Neural crest cell (in vitro differentiated cells): ENCODE data around the gene QRFP. TPM values are rescaled to one million over a fixed set of nuclear protein-coding genes. Genes with fewer than 3 reads are reported as not detected.

Experiments
- DNase-seq: peaks from one replicate; pipeline ENCODE4 v3.0.0; 2021; ENCODE audit warnings: low read depth, mixed read lengths, low spot score
- H3K27ac Mint-ChIP-seq: one replicate; pipeline ENCODE4 v1.8.0; 2021; ENCODE audit warnings: mild to moderate bottlenecking, mixed read lengths; ENCODE audit not compliant: unreplicated experiment
- H3K27me3 Mint-ChIP-seq: 2 replicates; pipeline ENCODE4 v1.8.0; 2021; ENCODE audit warnings: low read depth, mild to moderate bottlenecking, mixed read lengths
- H3K36me3 Mint-ChIP-seq: 2 replicates; pipeline ENCODE4 v1.8.0; 2021; ENCODE audit warnings: low read depth, mild to moderate bottlenecking, mixed read lengths
- H3K4me1 Mint-ChIP-seq: 2 replicates; pipeline ENCODE4 v1.8.0; 2021; ENCODE audit warnings: mixed read lengths
- H3K4me3 Mint-ChIP-seq: one replicate; pipeline ENCODE4 v1.8.0; 2021; ENCODE audit warnings: mild to moderate bottlenecking, mixed read lengths
- H3K9me3 Mint-ChIP-seq: 2 replicates; pipeline ENCODE4 v1.8.0; 2021; ENCODE audit warnings: mixed read lengths
- total RNA-seq: library from RNA; stranded (reverse); gene quantifications from 2 replicates; pipeline ENCODE4 v1.2.1, GENCODE V29; 2021
- TF ChIP-seq, protein P1 (sequence below): fragments of 200-600 bp; sonication (generic); conservative IDR thresholded peaks from 2 replicates; pipeline ENCODE4 v1.5.0; 2021; ENCODE audit warnings: antibody characterized with exemption, mild to moderate bottlenecking

Gene QRFP
- total RNA-seq, 1 donor from 2014 or later, result not detected

DNA sequence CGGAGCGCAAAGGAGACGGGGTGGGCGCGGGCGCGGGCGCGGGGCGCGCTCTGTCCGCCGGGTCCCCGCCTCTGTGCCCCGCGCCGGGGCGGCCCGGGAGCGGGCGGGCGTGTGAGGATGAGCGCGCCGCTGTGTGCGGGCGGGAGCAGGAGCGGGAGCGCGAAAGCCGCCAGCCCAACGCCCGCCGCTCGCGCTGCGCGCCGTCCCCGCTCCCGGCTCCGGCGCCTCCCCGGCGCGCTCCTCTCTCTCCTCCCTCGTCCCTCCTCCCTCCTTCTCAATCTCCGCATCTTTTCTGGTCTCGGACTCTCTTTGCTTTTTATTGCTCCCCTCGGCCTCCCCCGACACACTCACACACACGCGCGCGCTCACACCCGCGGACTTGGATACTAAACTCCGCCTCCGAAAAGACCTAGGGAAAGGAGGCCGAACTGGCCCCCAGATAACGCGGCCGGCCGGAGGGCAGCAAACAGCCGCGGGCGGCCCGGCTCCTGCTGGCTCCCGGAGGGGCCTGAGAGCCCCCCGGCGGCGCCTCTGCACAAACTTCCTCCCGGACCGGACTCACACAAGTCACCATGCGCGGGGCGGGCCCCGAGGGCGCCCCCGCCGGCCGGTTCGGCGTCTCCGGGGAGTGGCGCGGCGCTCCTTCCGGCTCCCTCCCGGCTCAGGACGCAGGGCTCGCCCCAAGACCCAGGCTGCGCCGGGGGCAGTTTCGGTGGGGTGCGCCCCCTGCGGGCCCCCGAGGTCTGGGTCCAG is 42.2 kb upstream of the QRFP start, which contains the start of gene FIBCD1:
Gene FIBCD1, minus strand, starts transcription at position 596 of the 753 bp plus-strand sequence. CDS start 640 bp downstream, outside the sequence.
- Mint-ChIP-seq H3K36me3 (no peaks in the 10 kb centered on the region), H3K4me1 (peaks cover 14% of the 10 kb centered on the region), H3K9me3 (no peaks in the 10 kb centered on the region), H3K27me3 (peaks cover 82% of the 10 kb centered on the region), H3K4me3 (peak within 1 kb of the TSS; percentile 85), H3K27ac (no peak within 1 kb of the TSS)
- no peak for DNase-seq
- TF ChIP-seq, protein P1, sequence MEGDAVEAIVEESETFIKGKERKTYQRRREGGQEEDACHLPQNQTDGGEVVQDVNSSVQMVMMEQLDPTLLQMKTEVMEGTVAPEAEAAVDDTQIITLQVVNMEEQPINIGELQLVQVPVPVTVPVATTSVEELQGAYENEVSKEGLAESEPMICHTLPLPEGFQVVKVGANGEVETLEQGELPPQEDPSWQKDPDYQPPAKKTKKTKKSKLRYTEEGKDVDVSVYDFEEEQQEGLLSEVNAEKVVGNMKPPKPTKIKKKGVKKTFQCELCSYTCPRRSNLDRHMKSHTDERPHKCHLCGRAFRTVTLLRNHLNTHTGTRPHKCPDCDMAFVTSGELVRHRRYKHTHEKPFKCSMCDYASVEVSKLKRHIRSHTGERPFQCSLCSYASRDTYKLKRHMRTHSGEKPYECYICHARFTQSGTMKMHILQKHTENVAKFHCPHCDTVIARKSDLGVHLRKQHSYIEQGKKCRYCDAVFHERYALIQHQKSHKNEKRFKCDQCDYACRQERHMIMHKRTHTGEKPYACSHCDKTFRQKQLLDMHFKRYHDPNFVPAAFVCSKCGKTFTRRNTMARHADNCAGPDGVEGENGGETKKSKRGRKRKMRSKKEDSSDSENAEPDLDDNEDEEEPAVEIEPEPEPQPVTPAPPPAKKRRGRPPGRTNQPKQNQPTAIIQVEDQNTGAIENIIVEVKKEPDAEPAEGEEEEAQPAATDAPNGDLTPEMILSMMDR, result peak; percentile 44

DNA sequence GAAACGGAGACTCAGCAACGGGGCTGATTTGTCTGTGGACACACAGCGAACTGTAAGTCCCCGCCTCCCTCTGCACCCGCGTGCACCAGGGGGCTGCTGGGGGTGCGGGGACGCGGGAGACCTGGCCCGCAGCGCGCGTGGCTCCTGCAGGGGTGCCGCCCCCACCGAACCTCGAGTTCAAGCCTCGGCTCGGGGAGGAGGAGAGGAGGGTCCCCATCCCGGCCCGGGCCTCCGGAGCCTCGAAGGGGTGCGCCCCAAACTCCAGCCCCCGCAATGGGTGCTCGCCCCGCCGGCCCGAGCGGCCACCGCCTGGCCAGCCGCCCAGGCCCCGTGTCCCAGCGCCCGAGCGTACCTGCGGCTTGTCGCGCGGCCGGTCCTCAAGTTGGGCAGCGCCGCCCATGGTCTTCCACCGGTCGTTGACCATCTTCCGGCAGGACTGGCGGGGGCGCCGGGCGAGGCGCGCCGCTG is 41.6 kb upstream of the QRFP start:
- no peak for DNase-seq
- TF ChIP-seq, protein P1, result no peak
- Mint-ChIP-seq H3K9me3 (no peaks in the 10 kb centered on the region), H3K27ac (no peak overlapping the region), H3K36me3 (no peaks in the 10 kb centered on the region), H3K4me3 (peak overlapping the region; percentile 69), H3K27me3 (peaks cover 76% of the 10 kb centered on the region), H3K4me1 (peaks cover 14% of the 10 kb centered on the region)

DNA sequence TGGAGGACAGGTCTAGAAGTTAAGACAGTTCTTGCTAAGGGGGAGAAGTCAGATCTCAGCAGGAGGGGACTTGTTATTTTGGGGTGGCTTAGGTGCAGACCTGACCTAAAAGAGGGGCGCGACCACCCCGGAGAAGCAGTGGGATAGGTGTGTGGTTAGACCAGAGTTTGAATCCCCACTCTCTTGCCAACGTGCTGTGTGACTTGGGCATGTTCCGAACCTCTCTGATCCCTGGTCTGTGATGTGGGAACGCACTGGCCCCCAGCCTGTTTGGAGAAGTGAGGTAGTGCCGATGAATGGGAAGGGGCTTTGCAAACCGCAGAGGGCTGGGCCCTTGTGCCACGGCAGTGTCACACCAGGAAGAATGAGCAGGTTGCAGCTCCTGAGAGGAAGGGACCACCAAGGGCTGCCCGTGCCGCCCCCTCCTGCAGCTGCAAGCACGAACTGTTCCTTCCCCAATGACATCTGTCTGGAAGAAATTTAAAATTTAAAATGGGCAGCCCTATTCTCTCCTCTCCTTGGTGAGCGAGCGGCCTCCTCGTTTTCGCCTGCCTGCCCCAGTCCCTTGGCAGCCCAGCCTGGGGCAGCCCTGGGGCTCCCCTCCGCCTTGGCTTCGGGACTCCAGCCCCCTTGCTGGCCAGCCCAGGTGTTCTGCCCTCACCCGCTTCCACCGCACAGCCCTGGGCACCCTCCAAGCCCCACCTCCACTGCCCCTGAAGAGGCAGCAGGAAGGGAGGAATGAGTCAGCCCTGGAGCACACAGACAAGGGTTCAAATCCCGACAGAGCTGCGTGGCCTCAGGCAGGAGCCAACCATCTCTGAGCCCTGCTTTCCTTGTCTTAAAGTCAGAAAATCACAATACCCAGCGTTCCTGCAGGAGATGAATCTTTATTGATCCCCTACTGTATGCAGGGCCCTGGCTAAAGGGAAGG is 40.8 kb upstream of the QRFP start:
- Mint-ChIP-seq H3K27me3 (peaks cover 76% of the 10 kb centered on the region), H3K9me3 (no peaks in the 10 kb centered on the region), H3K4me1 (peaks cover 18% of the 10 kb centered on the region), H3K36me3 (no peaks in the 10 kb centered on the region), H3K4me3 (peak overlapping the region; percentile 69), H3K27ac (no peak overlapping the region)
- TF ChIP-seq, protein P1, result no peak
- no peak for DNase-seq

DNA sequence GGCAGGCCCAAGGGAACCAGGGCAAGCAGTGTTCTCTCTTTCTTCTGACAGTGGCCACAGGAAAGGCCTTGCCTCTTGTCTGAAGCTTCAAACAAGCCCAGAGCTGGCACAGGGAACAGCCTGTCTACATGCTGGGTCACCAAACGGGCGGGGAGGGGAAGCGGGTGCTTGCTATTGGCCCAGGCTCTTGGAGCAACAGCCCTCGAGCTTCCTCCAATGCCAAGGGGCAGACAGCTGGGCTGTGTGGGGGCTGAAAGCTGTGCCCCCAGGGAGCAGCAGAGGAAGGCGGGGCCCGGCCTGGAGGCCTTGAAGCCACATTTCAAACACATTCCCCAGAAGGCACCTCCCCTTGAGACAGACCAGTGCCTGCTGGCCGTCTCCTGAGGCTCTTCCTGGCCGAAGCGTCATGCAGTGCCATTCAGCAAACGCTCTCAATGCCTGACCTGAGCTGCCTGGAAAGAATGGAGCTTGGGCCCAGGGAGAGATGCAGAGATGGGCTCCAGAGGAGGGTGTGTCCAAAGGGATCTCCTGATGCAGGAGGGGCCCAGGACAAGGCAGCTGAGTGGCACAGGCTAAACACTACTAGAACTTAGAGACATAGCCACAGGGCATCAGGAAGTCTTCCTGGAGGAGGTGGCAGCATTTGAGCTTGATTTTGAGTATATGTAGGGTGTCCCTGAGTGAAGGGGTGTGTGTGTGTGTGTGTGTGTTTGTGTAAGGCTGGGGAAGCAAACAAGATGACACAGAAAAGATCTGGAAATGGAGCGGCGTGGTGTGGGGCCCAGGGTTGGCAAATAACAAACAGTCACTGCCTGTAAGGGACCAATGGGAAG is 39.9 kb upstream of the QRFP start:
- H3K36me3 Mint-ChIP-seq, result no peaks in the 10 kb centered on the region
- peaks cover 18% of the 10 kb centered on the region for H3K4me1 Mint-ChIP-seq
- no peaks in the 10 kb centered on the region for H3K9me3 Mint-ChIP-seq
- DNase-seq, result peak; percentile 28
- H3K27me3 Mint-ChIP-seq, result peaks cover 74% of the 10 kb centered on the region
- peak overlapping the region; percentile 47 for H3K4me3 Mint-ChIP-seq
- no peak overlapping the region for H3K27ac Mint-ChIP-seq
- TF ChIP-seq, protein P1, result no peak
